Panc1 (cell line): Measurements from ENCODE around the gene SLC44A3. TPM values are rescaled to one million over a fixed set of nuclear protein-coding genes. Genes with fewer than 3 reads are reported as not detected.
A peak's percentile ranks its signal among the peaks of the same experiment; 100 is the strongest.

Source experiments
- ATAC-seq: fragments of 200-7000 bp; cut with Tn5 transposase; 2 replicates; pipeline ENCODE4 v1.9.1; 2020; ENCODE audit warnings: mild to moderate bottlenecking, moderate library complexity
- BruUV-seq: library from RNA; stranded (reverse); fragments of 400-500 nt; replicated peaks from 2 replicates; lab custom pipeline; 2021; lab: Mats Ljungman, UMichigan
- CTCF ChIA-PET: fragments of 300-600 bp; sonication (Branson Sonifier 250); formaldehyde crosslinking; loops from one replicate; lab custom pipeline; 2022; ENCODE audit warnings: antibody characterized with exemption; lab: Charles Lee
- POLR2A ChIA-PET: fragments of 300-600 bp; sonication (Branson Sonifier 250); formaldehyde crosslinking; loops from one replicate; lab custom pipeline; 2022; ENCODE audit warnings: antibody characterized with exemption; lab: Charles Lee
- DNase-seq: peaks from one replicate; pipeline ENCODE4 v3.0.0-alpha.2; 2010; ENCODE audit warnings: low read depth, low spot score
- H3K27ac ChIP-seq: 2 replicates; pipeline ENCODE4 v1.5.1; 2011; ENCODE audit warnings: mild to moderate bottlenecking, low read length, inconsistent platforms
- H3K27me3 ChIP-seq: fragments of 200-500 bp; sonication (Bioruptor generic); 2 replicates; pipeline ENCODE4 v1.6.0; 2014; ENCODE audit warnings: low read length, inconsistent platforms; ENCODE audit not compliant: control insufficient read depth, insufficient read depth
- H3K36me3 ChIP-seq: fragments of 200-500 bp; sonication (Bioruptor generic); 2 replicates; pipeline ENCODE4 v1.5.1; 2014; ENCODE audit warnings: inconsistent platforms, mild to moderate bottlenecking, low read length, moderate library complexity; ENCODE audit not compliant: control insufficient read depth, insufficient read depth
- H3K4me1 ChIP-seq: 2 replicates; pipeline ENCODE4 v1.5.1; 2011; ENCODE audit warnings: inconsistent platforms, mild to moderate bottlenecking, low read length, moderate library complexity; ENCODE audit not compliant: control insufficient read depth, insufficient read depth
- H3K4me3 ChIP-seq, 2 experiments: 2 replicates each; pipeline ENCODE4 v1.5.1; 2011 to 2012; ENCODE audit warnings: low read depth in 2 of 2, low read length in 2 of 2, mild to moderate bottlenecking in 2 of 2, inconsistent platforms in 1 of 2, moderate library complexity in 1 of 2
- H3K9me3 ChIP-seq: fragments of 200-500 bp; sonication (Bioruptor generic); 2 replicates; pipeline ENCODE4 v1.5.1; 2014; ENCODE audit warnings: low read depth, mild to moderate bottlenecking, inconsistent platforms, low read length, moderate library complexity; ENCODE audit not compliant: control insufficient read depth, insufficient read depth
- CTCF ChIP-seq: fragments of 450-650 bp; IDR thresholded peaks from 2 replicates; pipeline ENCODE4 v1.5.1; 2017; ENCODE audit warnings: mild to moderate bottlenecking
- POLR2AphosphoS5 ChIP-seq: IDR thresholded peaks from 2 replicates; pipeline ENCODE4 v1.6.1; 2012; ENCODE audit warnings: mild to moderate bottlenecking, low read depth, low read length, moderate library complexity
- REST ChIP-seq, 2 experiments: IDR thresholded peaks; 2 replicates each; pipeline ENCODE4 v1.6.1; 2011 to 2012; ENCODE audit warnings: low read depth in 2 of 2, control low read depth in 1 of 2, low read length in 1 of 2, mild to moderate bottlenecking in 1 of 2, moderate library complexity in 1 of 2; ENCODE audit not compliant: insufficient read depth in 1 of 2
- SIN3A ChIP-seq: IDR thresholded peaks from 2 replicates; pipeline ENCODE4 v1.6.1; 2012; ENCODE audit warnings: low read depth, mild to moderate bottlenecking, low read length, moderate library complexity, borderline replicate concordance; ENCODE audit not compliant: insufficient read depth
- TCF7L2 ChIP-seq: IDR thresholded peaks from 2 replicates; pipeline ENCODE4 v1.6.1; 2011; ENCODE audit warnings: mild to moderate bottlenecking, low read depth, low read length, inconsistent platforms
- in situ Hi-C: cut with HindIII; loops from 2 replicates; pipeline ENCODE4 v1.10.0; 2016; ENCODE audit warnings: low sequenced_read_pairs, low pct_unique_long_range_greater_than_20kb
- intact Hi-C: fragments of 100-400 bp; cut with micrococcal nuclease; formaldehyde crosslinking; loops from one replicate; pipeline ENCODE4 v1.10.0; 2022; ENCODE audit not compliant: unreplicated experiment
- total RNA-seq: library from RNA; stranded (reverse); gene quantifications from one replicate; pipeline ENCODE4 v1.2.1, GENCODE V29; 2021; ENCODE audit not compliant: unreplicated experiment

SLC44A3 gene
- total RNA-seq, 1 experiment from 2014 or later: 1.3 TPM

DNA sequence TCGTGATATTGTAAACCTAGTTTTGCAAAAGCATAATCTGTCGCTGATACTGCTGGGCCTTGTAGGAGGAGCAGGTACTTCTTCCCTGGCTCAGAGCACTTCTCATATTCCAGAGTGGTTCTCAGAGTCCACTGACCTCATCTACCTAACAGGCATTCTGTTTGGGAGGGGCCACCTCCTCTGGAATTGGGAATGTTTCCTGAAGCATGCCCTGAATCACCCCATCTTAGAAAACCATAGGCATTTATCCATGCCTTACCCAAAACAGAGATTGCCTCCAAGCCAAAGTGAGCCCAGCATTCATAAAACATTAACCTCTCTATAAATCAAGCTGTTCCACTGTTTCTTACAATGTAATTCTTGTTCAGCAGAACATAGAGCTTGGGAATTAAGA lies 35.1 kb downstream of the SLC44A3 start:
- no peak overlapping the region for H3K27ac ChIP-seq
- DNase-seq (no peak), ATAC-seq (0 out of 2 replicates have a peak, but pooled peaks have one; percentile 17)
- no TSS peak for BruUV-seq
- CTCF ChIA-PET: interaction anchor here (0.6 to 2.0 kb wide), 3 partner anchors 18 to 378 kb away, joined by 3 to 40 read pairs (median 4); partner anchors contain the start of gene RWDD3
- intact Hi-C loops (loop anchor here (2.0 kb wide), 1 partner anchor 187 kb away; no protein-coding TSS in a partner anchor), in situ Hi-C loops (no loop called here)
- no peaks in the 10 kb centered on the region for H3K27me3 ChIP-seq
- POLR2A ChIA-PET: no interaction called here
- no peaks in the 10 kb centered on the region for H3K4me1 ChIP-seq
- H3K4me3 ChIP-seq: peak overlapping the region in 1 of 2 experiments; percentile 61; a peak in 1 of 4 replicates
- H3K36me3 ChIP-seq: no peaks in the 10 kb centered on the region
- TF ChIP-seq CTCF: no peak
- no peaks in the 10 kb centered on the region for H3K9me3 ChIP-seq

GRCh38 chr1:94856004-94856403 lies 35.8 kb downstream of the SLC44A3 start:
- Histone ChIP-seq H3K9me3 (no peaks in the 10 kb centered on the region), H3K27ac (no peak overlapping the region), H3K4me3 (no peak overlapping the region), H3K4me1 (no peaks in the 10 kb centered on the region), H3K36me3 (no peaks in the 10 kb centered on the region), H3K27me3 (no peaks in the 10 kb centered on the region)
- intact Hi-C loops (no loop called here), in situ Hi-C loops (no loop called here)
- CTCF ChIA-PET: interaction anchor here (1.0 kb wide), 1 partner anchor 378 kb away, joined by 3 read pairs; the partner anchor contains the start of gene RWDD3
- DNase-seq: no peak
- TF ChIP-seq TCF7L2 (no peak), REST (IDR thresholded peaks at IDR 0.05; ENCODE audit: insufficient read depth in 1 of 2, low read depth in 2 of 2, low read length in 1 of 2) (no peak), POLR2AphosphoS5 (no peak), CTCF (no peak), SIN3A (no peak)
- no TSS peak for BruUV-seq
- no peak for ATAC-seq
- POLR2A ChIA-PET: no interaction called here
